ENCODE results near the gene CRY2.
"Not testable (repeated sequence)": the region's sequence is repeated elsewhere in the genome, so short reads cannot be mapped to it uniquely, and the experiment has no call there.

Gene CRY2

DNA sequence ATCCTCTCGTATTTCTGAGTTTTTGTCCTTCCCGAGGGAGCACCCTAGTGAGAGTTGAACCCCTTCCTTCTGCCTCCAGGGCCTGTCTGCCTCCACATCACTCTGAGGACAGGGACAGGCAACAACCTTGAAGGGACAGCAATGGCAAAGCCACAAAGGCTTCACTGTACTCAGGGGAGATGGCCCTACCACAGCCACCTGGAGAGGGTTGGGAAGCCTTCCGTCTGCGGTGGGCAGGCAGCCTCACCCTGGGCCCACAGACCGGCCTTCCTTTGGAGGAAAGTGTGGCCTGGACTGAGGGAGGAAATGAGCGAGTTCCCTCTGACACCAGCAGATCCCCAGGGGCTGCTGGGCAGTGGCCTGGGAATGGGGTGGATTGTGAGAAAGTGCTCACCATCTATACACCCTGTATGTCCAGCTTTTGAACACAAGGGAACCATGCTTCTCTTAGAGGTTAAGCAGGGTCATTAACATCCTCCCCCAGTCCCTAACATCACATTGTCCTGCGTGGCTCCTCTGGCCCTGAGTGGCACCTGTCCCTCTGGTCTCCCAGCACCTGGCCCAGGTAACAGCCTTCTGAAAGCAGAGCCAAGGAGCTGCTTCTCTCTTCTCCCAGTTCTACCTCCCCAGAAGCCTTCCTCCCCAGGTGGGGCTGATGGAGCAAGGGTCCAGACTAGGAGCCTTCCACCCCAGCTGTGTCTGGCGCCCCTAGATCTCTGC lies 35.5 kb upstream of the CRY2 start:
- DNase-seq: no peak

DNA sequence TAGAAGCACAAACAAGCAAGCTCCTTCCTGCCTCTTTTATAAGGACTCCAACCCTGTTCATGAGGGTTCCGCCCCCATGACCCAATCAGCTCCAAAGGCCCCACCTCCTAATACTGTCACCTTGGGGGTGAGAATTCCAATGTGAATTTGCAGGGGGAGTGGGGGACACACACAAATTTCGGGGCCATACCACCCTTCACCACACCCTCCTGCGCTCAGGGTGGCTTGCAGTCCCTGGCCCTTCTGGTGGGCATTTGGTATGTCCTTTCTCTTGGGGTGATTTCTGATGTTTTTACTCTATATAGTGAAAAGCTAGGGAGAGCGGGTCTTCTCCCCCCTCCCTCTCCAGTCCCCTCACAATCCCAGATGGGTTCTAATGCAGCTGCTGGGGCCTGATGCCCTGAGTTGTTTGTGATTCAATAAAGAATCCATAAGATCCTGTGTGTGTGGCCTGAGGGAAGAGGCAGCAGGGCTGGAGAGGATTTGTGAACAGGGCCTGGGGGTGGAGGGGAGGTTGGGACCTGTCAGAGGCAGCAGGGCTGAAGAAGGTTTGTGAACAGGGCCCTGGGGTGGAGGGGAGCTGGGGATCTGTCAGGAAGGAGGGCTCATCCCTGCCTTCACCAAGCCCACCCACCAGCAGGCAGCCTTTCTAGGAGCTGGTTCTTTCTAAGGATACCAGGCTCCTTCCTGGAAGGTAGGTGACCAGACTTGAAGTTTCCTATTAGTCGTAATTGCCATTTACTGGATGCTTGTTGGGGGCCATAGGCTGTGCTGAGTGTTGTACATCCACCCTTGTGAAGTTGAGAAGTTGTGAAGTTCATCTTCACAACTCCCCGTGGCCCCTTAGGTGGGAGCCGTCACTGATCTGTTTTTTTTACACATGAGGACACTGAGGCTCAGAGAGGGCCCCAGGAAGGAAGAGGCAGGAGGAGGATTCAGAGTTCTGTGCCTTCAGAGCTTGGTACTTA lies 34.4 kb upstream of the CRY2 start:
- DNase-seq: no peak

DNA sequence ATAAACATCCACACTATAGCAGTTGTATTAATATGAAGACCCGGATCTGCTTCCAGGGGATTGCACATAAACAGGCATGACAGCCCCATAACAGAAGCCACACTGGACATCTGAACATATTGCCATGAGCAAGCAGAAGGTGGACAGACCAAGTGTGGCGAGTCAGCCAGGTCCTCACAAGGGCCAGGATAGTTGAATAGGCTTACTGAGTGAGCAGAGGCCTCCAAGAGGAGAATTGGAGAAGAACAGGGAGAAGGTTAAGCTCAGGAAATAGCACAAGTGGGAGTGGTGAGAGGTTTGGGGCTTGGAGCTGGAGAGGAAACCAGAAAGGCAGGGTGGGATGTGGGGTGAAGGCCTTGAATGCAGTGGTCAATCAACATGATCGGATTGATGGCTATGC lies 31.5 kb upstream of the CRY2 start:
- DNase-seq: peak; percentile 32

DNA sequence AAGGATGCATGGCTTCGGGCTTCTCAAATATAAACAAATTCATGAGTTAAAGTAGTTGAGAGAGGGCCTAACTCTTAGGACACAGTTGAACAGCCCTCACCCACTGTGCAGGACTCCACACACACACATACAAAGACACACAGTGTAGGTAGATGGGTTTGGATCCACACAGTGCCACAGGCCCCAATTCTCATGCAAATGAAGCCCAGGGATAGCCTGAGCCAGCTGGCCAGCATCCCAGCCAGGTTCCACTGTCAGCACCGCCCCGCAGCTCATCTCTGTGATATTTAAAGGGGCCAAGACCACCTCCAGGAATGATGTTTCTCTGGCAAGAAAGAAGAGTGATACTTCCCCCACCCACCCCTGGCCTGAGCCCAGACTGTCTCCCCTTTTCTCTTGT lies 30.7 kb upstream of the CRY2 start:
- no peak for DNase-seq

DNA sequence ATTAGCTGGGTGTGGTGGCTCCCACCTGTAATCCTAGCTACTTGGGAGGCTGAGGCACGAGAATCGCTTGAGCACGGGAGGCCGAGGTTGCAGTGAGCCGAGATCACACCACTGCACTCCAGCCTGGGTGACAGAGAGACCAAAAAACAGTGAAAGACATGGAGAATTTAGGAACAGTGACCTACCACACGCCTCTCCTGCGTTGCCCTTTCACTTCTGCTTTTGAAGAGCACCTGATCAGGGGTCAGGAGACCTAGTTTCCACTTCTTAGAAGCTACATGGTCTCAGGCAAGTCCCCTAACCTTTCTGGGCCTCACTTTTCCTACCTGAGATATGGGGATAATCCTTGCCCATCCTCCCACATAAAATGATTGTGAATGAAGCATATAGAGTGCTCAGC lies 30.1 kb upstream of the CRY2 start:
- no peak for DNase-seq

DNA sequence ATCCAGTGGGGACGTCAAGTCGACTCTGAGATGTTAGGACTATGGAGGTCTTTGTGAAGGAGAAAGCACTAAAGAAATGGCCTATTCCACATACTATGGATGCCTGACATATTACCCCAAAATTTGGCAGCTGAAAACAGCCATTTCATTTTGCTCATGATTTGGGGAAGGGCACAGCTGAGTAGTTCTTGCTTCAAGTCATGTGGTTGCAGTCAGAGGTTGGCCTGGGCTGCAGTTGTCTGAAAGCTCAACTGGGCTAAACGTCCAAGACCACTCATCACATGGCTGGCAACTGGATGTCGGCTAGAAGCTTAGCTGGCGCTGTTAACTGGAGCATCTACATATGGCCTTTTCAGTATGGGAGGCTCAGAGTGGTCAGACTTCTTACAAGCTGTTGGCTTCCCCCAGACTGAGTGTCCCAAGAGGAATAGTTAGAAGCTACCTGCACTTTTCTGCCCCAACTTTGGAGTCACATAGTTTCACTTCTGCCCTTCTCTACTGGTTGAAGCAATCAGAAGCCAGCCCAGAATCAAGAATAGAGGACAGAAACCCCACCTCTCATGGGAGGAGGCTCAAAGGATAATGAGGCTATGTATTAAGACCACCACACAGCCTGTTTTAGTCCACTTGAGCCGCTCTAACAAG lies 28.2 kb upstream of the CRY2 start:
- no peak for DNase-seq

DNA sequence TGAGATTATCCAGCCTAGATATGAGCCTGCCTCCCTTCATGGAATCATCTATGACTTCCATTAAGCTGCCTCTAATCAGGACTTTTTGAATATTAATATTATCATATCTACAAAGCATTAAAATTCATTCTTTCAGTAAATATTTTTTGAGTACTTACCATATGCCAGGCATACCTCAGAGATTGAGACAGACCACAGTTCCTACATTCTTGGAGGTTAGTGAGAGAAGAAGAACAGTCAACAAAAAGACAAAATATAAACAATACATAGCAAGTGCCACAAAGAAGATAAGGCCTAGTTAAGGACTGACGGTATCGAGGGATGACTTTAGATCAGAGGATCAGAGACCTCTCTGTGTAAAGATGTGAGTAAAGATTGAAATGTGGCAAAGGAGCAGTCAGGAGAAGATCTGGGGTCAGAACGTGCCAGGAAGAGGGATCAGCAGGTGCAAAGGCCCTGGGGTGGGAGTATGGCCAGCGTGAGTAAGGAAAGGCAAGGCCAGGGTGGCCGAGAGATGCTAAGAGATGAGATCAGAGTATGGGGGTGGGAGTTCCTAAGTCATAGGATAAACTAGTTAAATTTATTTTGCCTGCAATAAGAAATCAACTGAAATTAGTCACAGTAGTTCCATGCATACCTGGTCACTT lies 26.9 kb upstream of the CRY2 start:
- no peak for DNase-seq

DNA sequence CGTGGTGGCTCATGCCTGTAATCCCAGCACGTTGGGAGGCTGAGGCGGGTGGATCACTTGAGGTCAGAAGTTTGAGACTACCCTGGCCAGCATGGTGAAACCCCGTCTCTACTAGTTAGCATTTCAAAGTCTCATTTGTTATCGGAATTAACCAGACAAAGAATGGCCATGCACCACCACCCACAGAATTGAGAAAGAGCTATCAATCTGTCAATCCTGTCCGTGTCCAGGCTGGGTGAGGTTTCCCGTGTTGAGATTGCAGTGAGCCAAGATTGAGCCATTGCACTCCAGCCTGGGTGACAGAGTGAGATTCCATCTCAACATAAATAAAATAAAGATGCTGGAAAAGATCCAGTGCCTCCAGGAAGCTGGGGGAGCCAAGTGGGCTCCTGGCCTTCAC lies 20.8 kb upstream of the CRY2 start:
- peak; percentile 48 for DNase-seq

DNA sequence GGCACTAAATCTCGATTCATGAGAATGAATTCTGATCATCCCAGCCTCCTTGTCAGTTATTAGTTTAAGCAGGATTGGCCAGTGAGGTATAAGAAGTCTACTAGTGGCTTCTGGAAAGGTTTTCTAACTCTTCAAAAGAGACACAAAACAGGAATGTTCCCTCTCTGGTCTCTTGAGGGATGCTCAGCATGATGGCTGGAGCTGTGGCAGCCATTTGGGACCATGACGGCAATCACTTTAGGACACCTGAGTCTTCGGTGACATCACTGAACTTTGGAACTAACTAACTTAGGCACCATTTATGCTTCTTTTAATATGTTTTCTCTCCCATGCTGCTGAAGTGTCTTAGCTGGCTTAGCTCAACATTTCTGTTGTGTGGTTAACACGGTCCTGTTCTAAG lies 20.2 kb upstream of the CRY2 start:
- DNase-seq: no peak

DNA sequence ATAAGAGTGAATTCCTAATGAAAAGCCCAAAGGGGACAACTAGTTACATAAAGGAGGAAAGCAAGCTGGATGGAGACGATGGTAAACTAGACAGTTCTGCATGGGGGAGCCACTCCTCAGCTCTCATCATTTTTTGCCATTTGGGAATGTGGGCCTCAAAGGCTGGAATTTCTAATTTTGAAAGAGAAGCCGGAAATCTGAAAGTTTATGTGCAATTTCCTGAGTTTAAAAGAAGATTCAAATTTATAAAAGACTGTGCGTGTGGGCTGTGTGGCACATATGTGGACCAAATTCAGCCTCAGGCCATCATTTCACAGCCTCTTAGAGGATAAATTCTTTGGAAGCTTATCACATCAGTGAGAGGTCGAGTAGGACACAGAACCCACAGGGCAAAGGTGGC lies 18.3 kb upstream of the CRY2 start:
- no peak for DNase-seq

DNA sequence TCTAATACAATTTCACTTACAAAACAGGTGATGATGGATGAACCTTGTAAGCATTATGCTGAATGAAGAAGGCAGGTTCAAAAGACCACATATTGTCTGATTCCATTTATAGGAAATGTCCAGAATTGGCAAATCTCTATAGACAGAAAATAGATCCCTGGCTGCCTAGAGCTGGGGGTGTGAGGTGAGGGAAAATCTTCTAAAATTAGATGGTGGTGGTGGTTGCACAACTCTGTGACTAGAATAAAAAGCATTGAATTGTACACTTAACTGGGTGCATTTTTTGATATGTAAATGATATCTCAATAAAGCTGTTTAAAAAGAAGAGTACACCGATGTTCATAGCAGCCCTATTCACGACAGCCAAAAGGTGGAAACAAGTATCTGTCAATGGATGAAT lies 16.7 kb upstream of the CRY2 start:
- no peak for DNase-seq

DNA sequence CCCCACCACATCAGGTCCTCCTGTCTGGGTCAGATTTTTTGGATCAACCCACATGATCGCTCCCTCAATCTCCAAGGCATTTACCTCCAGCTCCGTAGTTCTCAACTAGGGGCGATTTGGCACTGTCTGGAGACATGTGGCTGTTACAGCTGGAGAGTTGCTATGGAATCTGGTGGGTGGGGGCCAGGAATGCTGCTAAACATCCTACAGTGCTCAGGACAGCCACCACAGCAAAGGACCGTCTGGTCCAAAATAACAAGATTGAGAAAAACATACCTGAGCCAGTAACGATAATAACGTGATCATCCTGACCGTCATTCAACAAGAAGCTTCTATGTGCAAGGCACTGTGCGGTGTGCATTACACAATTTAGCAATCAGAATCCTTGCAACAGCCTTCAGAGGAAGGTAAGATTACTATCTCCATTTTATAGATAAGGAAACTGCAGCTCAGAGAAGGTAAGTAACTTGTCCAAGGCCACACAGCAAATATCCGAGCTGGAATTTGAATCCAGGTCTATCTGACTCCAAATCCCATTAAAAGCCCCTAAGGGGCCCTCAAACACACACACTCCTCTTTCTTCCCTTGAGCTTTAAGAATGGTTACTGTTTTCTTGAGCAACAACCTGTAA lies 14.3 kb upstream of the CRY2 start:
- peak; percentile 52 for DNase-seq

DNA sequence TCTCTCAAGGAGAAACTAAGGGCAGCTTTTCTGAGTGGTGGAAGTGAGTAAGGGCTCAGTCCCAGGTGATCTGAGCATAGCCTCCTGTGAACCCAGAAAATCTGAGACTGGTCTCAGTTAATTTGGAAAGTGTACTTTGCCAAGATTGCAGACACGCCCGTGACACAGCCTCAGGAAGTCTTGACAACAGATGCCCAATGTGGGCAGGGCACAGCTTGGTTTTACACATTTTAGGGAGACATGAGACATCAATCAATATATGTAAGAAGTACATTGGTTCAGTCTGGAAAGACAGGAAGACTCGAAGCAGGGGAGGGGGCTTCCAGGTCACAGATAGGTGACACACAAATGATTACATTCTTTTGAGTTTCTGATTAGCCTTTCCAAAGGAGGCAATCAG lies 13.5 kb upstream of the CRY2 start:
- DNase-seq: no peak

DNA sequence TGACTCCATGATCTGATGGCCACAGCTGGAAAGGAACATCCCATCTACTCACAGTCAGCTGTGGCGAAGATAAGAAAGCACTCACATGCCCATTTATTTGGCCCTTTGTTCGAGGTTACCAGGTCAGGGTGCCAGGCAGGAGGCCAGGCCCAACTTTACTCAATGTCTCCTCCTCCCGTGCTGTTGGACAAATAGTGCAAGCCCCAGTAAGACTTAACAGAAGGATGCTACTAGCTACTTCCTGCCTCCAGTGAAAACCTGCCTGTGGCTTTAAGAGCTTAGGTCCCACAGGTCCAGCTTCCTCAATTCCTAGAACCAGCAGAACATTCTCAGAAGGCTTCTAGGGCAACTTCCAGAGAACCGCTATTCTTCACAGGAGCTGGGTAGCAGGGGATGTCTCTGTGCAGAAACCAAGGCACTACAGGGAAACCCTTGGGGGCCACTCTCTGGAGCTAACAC lies 12.9 kb upstream of the CRY2 start:
- DNase-seq: peak; percentile 77

DNA sequence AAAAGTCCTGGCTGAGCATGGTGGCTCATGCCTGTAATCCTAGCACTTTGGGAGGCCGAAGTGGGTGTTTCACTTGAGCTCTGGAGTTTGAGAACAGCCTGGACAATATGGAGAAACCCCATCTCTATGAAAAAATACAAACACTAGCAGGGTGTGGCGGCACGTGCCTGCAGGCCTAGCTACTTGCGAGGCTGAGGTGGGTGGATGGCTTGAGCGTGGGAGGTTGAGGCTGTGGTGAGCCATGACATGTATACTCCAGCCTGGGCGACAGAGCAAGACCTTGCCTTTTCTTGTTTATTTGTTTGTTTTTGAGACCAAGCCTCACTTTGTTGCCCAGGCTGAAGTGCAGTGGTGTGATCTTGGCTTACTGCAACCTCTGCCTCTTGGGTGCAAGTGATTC lies 8.1 kb upstream of the CRY2 start:
- DNase-seq: no peak

DNA sequence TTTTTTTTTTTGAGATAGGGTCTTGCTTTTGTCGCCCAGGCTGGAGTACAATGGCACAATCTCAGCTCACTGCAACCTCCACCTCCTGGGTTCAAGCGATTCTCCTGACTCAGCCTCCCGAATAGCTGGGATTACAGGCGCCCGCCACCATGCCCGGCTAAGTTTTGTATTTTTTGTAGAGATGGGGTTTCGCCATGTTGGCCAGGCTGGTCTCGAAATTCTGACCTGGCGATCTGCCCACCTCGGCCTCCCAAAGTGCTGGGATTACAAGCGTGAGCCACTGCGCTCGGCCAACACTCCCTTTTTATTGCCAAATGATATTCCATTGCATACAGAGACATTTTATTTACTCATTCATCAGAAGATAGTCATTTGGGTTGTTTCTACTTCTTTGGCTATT lies 7.0 kb upstream of the CRY2 start:
- not testable (repeated sequence) for DNase-seq

DNA sequence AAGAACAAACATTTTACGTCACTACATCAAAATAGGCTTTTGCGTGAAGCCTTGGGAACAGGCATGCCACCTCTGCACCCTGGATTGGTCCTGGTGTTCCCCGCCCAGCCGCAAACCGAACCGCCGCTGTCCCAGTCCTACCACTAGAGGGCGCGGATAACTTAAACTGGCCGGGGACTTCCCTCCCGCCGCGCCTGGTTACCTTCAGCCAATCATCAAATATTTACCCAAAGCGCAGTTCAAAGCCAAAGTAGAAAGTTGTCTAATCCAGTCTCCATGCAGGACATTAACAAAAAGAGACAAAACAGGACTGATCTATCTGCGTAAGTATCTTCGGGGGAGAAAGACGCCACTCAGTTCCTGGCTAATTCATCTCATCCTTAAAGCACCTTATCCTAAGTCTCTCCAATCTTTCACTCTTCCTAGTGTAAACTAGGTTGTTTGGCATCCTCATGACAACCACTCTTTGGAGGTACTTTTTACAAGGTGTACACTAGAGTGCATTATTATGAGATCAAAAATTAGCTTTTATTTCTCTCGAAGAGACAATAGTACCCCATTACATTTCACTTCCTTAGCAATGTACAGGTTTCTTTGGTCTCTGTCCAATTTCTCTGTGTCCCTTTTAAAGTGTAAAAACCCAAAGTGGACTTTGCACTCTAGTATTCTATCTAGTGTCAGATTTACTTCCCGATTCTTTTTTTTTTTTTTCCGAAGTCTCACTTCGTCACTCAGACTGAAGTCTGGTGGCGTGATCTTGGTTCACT lies 3.9 kb upstream of the CRY2 start:
- DNase-seq: peak; percentile 95

DNA sequence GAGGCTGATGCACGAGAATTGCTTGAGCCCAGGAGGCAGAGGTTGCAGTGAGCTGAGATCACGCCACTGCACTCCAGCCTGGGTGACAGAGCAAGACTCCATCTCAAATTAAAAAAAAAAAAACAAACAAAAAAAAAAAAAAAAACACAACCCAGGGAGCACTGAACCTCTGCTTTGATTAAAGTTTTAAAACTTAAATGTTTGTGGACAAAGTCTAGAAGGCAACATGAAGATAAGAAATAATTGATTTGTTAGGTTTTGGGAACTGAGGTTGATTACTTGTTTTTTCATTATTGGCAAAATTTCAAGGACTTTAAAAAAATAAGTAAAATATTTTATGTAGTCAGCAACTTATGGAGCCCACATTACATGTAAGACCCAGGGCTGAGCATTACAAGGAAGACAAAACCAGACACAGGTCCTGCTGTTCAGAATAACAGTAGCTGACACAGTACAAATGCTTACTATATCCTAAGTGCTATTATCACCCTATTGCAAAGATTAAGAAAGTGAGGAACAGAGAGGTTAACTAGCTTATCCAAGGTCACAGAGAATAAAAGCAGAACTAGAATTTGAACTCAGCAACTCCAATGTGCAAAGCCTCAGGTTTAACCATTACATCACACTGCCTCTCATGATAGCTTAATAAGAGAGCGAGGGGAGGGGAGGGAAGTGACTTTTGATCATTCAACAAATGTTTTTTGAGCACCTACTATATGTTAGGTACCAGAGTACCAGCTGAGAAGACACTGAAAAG lies 2.3 kb upstream of the CRY2 start:
- no peak for DNase-seq

DNA sequence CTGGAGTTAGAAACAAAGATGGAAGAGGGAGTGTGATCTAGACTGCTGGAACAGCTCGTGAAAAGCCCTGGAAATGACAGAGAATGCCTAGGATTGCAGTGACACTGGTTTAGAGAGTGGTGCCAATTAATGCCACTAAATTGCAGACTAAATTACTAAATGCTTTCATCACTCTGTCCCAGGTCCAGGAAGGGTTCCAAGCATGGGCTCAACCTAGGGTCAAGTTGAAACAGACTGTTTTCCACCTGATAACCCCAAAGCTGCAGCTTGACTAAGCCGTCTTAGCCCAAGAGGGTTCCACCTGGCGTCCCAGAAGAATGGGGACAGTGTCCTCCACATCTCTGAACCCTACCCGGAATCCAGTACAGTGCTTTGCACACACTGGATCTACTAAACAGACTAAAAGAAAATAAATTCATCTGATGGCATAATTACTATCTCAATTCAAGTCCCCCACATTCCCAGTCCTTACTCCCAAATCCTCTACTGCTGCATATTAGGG lies 1.1 kb upstream of the CRY2 start:
- no peak for DNase-seq

DNA sequence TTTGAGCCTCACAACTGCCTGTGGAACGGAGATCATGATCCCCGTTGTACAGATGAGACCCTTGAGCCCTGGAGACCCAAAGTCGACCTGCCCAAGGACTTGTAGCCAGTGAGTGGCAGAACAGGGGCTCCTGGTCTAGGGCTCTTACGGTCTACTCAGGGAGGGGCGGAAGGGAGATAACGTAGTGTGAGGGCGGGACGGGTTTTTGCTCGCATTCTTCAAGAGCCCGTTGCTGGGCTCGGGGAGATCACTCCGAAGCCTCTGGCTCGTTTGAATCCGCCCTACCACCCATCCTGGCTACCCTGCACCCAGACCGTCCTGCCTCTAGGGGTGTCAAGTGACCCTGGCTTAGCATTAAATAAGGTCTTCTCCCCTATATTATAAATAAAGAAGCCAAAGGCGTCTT lies 639 bp downstream of the CRY2 start:
- DNase-seq: peak; percentile 91

DNA sequence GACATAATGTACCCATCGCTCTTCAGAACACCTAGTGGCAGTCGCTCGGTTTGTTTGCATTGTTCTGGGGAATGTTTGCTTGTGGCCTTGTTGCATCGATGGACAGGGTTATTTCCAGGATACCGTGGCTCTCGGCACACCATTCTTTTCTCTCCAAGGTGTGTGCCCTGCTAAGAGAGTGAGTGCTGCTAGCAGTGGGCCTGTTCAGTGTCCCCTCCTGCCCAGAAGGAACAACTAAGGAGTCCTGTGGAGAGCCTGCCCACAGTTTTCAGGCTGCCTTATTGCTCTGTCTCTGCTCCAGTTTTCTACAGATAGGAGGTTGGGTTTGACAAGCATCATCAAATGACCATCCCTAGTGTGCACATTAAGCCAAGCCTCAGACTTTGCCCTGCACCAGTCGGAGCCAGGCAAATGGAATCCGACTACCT lies 1.4 kb downstream of the CRY2 start:
- no peak for DNase-seq
